Astrocyte of the cerebellum (primary cell): ENCODE results near the gene HPS4.
"Not testable (repeated sequence)": the region's sequence is repeated elsewhere in the genome, so short reads cannot be mapped to it uniquely, and the experiment has no call there.

Experiments used
- DNase-seq: peaks from one replicate; pipeline ENCODE4 v3.0.0-alpha.2; 2011; ENCODE audit warnings: low read depth
- H3K4me3 ChIP-seq: 2 replicates; pipeline ENCODE4 v1.5.1; 2011; ENCODE audit warnings: mild to moderate bottlenecking, low read depth, low read length, moderate library complexity
- CTCF ChIP-seq: IDR thresholded peaks from 2 replicates; pipeline ENCODE4 v1.5.1; 2012; ENCODE audit warnings: low read length, low read depth, moderate library complexity, mild to moderate bottlenecking; ENCODE audit errors: missing control alignments
- in situ Hi-C: cut with HindIII; loops from 2 replicates; pipeline ENCODE4 v1.10.0; 2017; ENCODE audit warnings: low sequenced_read_pairs

The HPS4 gene

DNA sequence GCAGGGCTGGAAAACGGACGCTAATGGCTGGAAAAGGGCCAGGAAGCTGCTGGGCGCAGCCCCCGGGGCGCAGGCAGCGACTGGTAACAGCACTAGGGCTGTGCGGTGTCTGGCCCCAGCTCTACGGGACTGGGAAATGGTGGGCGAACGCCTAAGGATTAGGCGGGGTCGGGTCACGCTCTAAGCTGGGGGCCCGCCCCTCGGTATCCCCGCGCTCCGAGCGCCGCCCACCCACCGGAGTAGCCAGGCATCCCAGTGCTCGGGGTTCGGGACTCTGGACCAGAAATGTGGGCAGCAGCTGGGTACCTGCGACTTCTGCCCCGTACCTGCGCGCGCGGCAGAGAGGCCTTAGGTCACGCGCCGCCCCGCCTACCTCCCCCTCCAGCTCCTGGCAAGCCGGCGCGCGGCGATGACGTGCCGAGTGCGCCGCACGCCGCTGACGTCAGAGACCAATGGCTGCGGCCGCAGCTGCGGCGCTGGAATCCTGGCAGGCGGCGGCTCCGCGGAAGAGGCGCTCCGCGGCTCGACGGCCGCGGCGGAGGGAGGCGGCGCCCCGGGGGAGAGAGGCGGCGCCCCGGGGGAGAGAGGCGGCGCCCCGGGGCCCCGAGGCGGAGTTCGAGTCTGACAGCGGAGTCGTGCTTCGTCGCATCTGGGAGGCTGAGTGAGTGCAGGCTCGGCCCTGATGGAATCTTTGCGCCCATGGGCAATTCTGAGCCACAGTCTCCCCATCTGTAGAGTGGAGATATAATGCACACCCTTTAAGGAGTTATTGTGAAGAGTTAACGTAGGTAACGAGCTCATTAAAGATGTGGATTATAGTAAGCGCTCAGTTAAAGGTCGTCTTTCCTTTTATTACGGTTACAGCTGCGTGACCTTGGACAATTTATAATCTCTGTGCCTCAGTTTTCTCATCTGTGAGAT lies at the start of gene HPS4, which contains the start of gene SRRD:
Gene HPS4 (minus strand): TSS at position 345 of the 921 bp plus-strand sequence. CDS start 2,021 bp downstream, outside the sequence.
Gene SRRD (plus strand): TSS at position 439 of the 921 bp plus-strand sequence. CDS start 14 bp downstream, at position 453.
- H3K4me3 ChIP-seq, result peak within 1 kb of the TSS; percentile 92
- in situ Hi-C loops, result no loop called here
- no peak for TF ChIP-seq CTCF
- DNase-seq, result peak; percentile 71

DNA sequence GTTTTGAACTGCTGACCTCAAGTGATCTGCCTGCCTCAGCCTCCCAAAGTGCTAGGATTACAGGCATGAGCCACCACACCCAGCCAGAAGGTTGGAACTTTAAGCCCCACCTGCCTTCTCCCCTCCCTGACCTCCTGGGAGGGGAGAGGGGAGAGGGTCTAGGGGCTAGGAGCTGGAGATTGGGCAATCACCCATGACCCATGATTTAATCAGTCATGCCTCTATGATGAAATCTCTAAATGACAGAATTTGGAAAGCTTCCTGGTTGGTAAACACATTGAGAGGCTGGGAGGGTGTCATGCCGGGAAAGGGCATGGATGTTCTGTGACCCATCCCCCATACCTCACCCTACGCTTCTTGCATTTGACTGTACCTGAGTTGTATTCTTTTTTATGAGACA lies 45.8 kb upstream of the HPS4 start:
- in situ Hi-C loops, result loop anchor here (5.0 kb wide), 1 partner anchor 78 kb away; no protein-coding TSS in a partner anchor
- no peak overlapping the region for H3K4me3 ChIP-seq
- no peak for DNase-seq
- no peak for TF ChIP-seq CTCF

DNA sequence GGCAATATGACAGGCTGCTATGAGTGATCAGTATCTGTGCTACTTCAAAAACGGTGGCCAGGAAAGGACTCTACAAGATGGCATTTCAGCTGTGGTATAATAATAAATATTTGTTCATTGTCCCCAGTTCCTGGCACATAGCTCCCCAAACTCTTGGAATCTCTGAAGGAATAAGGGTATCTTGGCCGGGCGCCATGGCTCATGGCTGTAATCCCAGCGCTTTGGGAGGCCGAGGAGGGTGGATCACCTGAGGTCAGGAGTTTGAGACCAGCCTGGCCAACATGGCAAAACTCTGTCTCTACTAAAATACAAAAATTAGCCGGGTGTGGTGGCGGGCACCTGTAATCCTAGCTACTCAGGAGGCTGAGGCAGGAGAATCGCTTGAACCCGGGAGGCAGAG lies 44.9 kb upstream of the HPS4 start:
- DNase-seq, H3K4me3 ChIP-seq: not testable (repeated sequence)
- in situ Hi-C loops, result loop anchor here (5.0 kb wide), 1 partner anchor 79 kb away; no protein-coding TSS in a partner anchor

DNA sequence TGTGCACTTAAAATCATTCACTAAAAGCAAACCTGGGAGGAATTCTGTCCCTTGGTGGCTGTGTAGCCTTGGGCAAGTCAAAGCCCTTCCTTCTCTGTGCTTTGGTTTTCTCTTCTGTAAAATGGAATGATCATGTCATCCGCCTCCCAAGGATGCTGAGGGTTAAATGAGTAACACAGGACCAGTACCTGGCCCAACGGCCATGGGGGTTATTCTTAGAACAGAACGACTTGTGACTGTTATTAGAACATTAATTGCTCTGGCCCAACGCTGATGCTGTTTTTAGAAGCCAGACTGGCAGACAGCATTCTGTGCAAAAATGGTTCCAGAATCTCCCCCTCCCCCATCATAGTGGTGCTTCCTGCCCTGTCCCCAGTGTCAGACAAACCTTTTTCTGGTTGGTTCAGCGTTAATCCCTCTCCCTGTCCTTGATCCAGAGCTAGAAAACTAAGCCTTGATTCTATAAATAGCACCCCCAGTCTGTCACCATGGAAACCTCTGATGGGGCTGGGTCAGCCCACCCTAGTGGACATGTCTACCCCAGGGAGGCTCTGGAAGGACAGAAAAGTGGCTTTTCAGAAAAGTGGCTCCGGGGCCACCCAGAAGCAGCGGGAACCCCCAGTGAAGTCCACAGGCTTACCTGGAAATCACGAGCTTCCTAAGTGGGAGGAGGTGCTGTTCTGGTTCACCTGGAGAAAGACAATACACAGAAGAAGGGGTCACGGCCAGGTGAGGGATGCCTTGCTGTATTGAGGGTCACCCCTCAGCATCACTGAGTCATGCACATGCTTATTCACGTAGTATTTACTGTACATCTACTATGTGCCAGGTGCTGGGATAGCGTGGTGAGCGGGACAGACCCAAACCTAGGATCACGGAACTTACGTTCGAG lies 44.2 kb upstream of the HPS4 start:
- H3K4me3 ChIP-seq, result no peak overlapping the region
- in situ Hi-C loops, result loop anchor here (5.0 kb wide), 1 partner anchor 79 kb away; no protein-coding TSS in a partner anchor
- no peak for DNase-seq
- TF ChIP-seq CTCF, result no peak

DNA sequence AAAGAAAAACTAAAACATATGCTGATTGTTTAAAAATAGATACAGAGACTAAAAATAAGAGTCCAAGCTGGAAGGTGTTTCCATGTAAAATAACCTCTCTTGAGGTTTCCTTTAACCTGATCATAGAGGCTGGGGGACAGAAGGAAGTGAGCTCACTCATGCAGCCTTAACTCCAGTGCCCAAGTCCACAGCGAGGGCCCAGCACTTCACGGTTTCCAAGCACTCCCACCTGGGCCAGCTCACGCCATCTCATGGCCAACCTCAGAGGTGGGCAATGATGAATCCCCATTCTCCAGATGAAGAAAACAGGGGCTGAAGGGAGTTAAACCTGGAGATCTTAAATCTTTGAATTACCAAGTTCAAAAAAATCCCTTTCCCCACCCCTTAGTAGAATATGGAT lies 43.6 kb upstream of the HPS4 start:
- H3K4me3 ChIP-seq, result no peak overlapping the region
- no peak for TF ChIP-seq CTCF
- in situ Hi-C loops, result loop anchor here (5.0 kb wide), 1 partner anchor 80 kb away; no protein-coding TSS in a partner anchor
- DNase-seq, result no peak

GRCh38 chr22:26525946-26526564 lies 42.5 kb upstream of the HPS4 start:
- no peak for DNase-seq
- in situ Hi-C loops, result loop anchor here (5.0 kb wide), 1 partner anchor 81 kb away; no protein-coding TSS in a partner anchor
- TF ChIP-seq CTCF, result no peak
- no peak overlapping the region for H3K4me3 ChIP-seq
